HepG2 (cell line): ENCODE measurements around the gene APOL2. TPM values are rescaled to one million over a fixed set of nuclear protein-coding genes. Genes with fewer than 3 reads are reported as not detected.
A peak's percentile ranks its signal among the peaks of the same experiment; 100 is the strongest.

Experiments
- ATAC-seq: fragments of 200-7000 bp; cut with Tn5 transposase; 3 replicates; pipeline ENCODE4 v1.9.1; 2020; ENCODE audit warnings: mild to moderate bottlenecking, moderate library complexity
- BruUV-seq: library from RNA; stranded (reverse); fragments of 400-500 nt; replicated peaks from 2 replicates; lab custom pipeline; 2021; lab: Mats Ljungman, UMichigan
- CTCF ChIA-PET: fragments of 300-600 bp; formaldehyde crosslinking; extraction: SDS; loops from one replicate; lab custom pipeline; 2021; ENCODE audit warnings: low total read pairs, inconsistent platforms, low intra/inter-chr PET ratio; lab: Yijun Ruan, JAX
- POLR2A ChIA-PET: fragments of 350-600 bp; sonication (Branson Sonifier 250); formaldehyde crosslinking; loops from one replicate; lab custom pipeline; 2020; ENCODE audit warnings: antibody characterized with exemption, inconsistent platforms; lab: Yijun Ruan, JAX
- DNase-seq: peaks from one replicate; pipeline ENCODE4 v3.0.0-alpha.2; 2015; ENCODE audit warnings: low spot score
- FAIRE-seq: peaks from 3 replicates; lab custom pipeline; 2011; peaks lifted over from hg19 to GRCh38; lab: Jason Lieb, UNC
- H2AFZ ChIP-seq: one replicate; pipeline ENCODE4 v1.6.1; 2011; ENCODE audit warnings: low read length, inconsistent platforms
- H3K27ac ChIP-seq: fragments of 300-600 bp; 3 replicates; pipeline ENCODE4 v1.8.0; 2011; ENCODE audit warnings: mixed run types, mild to moderate bottlenecking, mixed read lengths, low read length, inconsistent platforms; ENCODE audit not compliant: insufficient read depth; ENCODE audit errors: extremely low read length
- H3K27me3 ChIP-seq, 2 experiments: fragments of 200-600 bp in 1 of 2; 2 replicates in 1 of 2; 3 replicates in 1 of 2; pipeline versions ENCODE4 v1.6.0 to v1.8.0; 2011; ENCODE audit warnings: low read length in 2 of 2, mild to moderate bottlenecking in 2 of 2, moderate library complexity in 2 of 2, inconsistent platforms in 1 of 2; ENCODE audit not compliant: insufficient read depth in 2 of 2, control insufficient read depth in 1 of 2
- H3K36me3 ChIP-seq, 2 experiments: fragments of 200-600 bp in 1 of 2; replicated peaks in 1 of 2; 2 replicates in 1 of 2; 3 replicates in 1 of 2; pipeline versions ENCODE4 v1.5.1 to v1.8.0; 2011; ENCODE audit warnings: low read length in 2 of 2, inconsistent platforms in 1 of 2; ENCODE audit not compliant: insufficient read depth in 2 of 2, control insufficient read depth in 1 of 2
- H3K4me1 ChIP-seq: 2 replicates; pipeline ENCODE4 v1.5.1; 2012; ENCODE audit warnings: low read length, inconsistent platforms; ENCODE audit not compliant: insufficient read depth
- H3K4me2 ChIP-seq: 2 replicates; pipeline ENCODE4 v1.6.0; 2011; ENCODE audit warnings: low read depth, low read length, inconsistent platforms
- H3K4me3 ChIP-seq, 3 experiments: fragments of 200-600 bp in 1 of 3; sonication (generic), shearing (Covaris generic) in 1 of 3; replicated peaks in 1 of 3; 2 replicates each; pipeline ENCODE4 v1.5.1; 2011 to 2016; ENCODE audit warnings: low read length in 3 of 3, inconsistent platforms in 2 of 3, low read depth in 2 of 3, mild to moderate bottlenecking in 2 of 3, control low read depth in 1 of 3, mixed read lengths in 1 of 3; ENCODE audit not compliant: insufficient read depth in 1 of 3
- H3K79me2 ChIP-seq: one replicate; pipeline ENCODE4 v1.6.1; 2011; ENCODE audit warnings: low read length, inconsistent platforms; ENCODE audit not compliant: insufficient read depth
- H3K9ac ChIP-seq: 2 replicates; pipeline ENCODE4 v1.6.0; 2011; ENCODE audit warnings: mild to moderate bottlenecking, low read depth, low read length, inconsistent platforms; ENCODE audit not compliant: insufficient read depth
- H3K9me3 ChIP-seq: 2 replicates; pipeline ENCODE4 v1.5.1; 2012; ENCODE audit warnings: mild to moderate bottlenecking, low read length
- H4K20me1 ChIP-seq: 2 replicates; pipeline ENCODE4 v1.6.0; 2011; ENCODE audit warnings: inconsistent platforms, mild to moderate bottlenecking, low read length, moderate library complexity; ENCODE audit not compliant: insufficient read depth
- AGO2 ChIP-seq: fragments of 200-400 bp; formaldehyde crosslinking; optimal IDR thresholded peaks from 2 replicates; pipeline ENCODE3; 2017; ENCODE audit warnings: mild to moderate bottlenecking, low read depth, low read length, moderate library complexity
- AKAP8 ChIP-seq: sonication (generic); formaldehyde crosslinking; IDR thresholded peaks from 2 replicates; pipeline ENCODE4 v1.5.1; 2020; ENCODE audit warnings: mild to moderate bottlenecking, missing genetic modification reagents
- ASH2L ChIP-seq: fragments of 300-600, 200-600 bp; sonication (generic); IDR thresholded peaks from 2 replicates; pipeline ENCODE4 v1.7.0; 2017; ENCODE audit warnings: low read depth, mild to moderate bottlenecking, moderate library complexity, mixed read lengths, low read length; ENCODE audit not compliant: insufficient read length
- FOXK2 ChIP-seq: fragments of 450-650 bp; IDR thresholded peaks from 2 replicates; pipeline ENCODE4 v1.6.1; 2016
- RBM22 ChIP-seq: fragments of 200-400 bp; formaldehyde crosslinking; optimal IDR thresholded peaks from 2 replicates; pipeline ENCODE3; 2017; ENCODE audit warnings: mild to moderate bottlenecking, low read length, moderate library complexity
- SATB2 ChIP-seq: sonication (generic); formaldehyde crosslinking; IDR thresholded peaks from 2 replicates; pipeline ENCODE4 v1.5.0; 2020; ENCODE audit warnings: missing genetic modification reagents
- ZNF251 ChIP-seq: sonication (generic); formaldehyde crosslinking; IDR thresholded peaks from 2 replicates; pipeline ENCODE4 v1.9.0; 2021; ENCODE audit warnings: mild to moderate bottlenecking, missing genetic modification reagents
- WGBS: methylation state at CpG from one replicate; pipeline ENCODE4 v1.1.6; 2017; ENCODE audit warnings: low lambda C conversion rate; 5-methylcytosine and 5-hydroxymethylcytosine counted together
- in situ Hi-C: cut with HindIII; loops from 2 replicates; pipeline ENCODE4 v1.10.0; 2017; ENCODE audit warnings: low pct_unique_long_range_greater_than_20kb; ENCODE audit not compliant: extremely low pct_ligation_motif_present
- intact Hi-C: fragments of 100-400 bp; cut with micrococcal nuclease; formaldehyde crosslinking; loops from one replicate; pipeline ENCODE4 v1.10.0; 2022; ENCODE audit not compliant: unreplicated experiment
- polyA plus RNA-seq, 8 experiments: library from polyadenylated mRNA; depleted of rRNA in 3 of 8; stranded (reverse) in 7 of 8; unstranded in 1 of 8; fragments of >200 nt; fragmentation: Illumina TruSeq in 4 of 8; extraction: Trizol in 4 of 8; gene quantifications; 2 replicates each; pipeline versions ENCODE4 v1.2.1 to v1.2.3, GENCODE V29; 2011 to 2016; ENCODE audit warnings: low read depth in 4 of 8, missing spikeins in 1 of 8, mixed read lengths in 1 of 8; ENCODE audit not compliant: insufficient read depth in 1 of 8
- total RNA-seq, 5 experiments: library from RNA; depleted of rRNA; stranded (reverse); fragments of >200 nt; fragmentation: Illumina TruSeq; extraction: Trizol; gene quantifications; 2 replicates each; pipeline ENCODE4 v1.2.3, GENCODE V29; 2016; ENCODE audit warnings: low read depth in 1 of 5
- TF ChIP-seq, protein P1 (sequence below), 2 experiments: sonication (generic) in 1 of 2; formaldehyde crosslinking in 1 of 2; IDR thresholded peaks; 2 replicates each; pipeline versions ENCODE4 v1.4.0 to v1.6.1; 2016 to 2020; ENCODE audit warnings: borderline replicate concordance in 1 of 2, low read depth in 1 of 2, mild to moderate bottlenecking in 1 of 2, missing genetic modification reagents in 1 of 2
- TF ChIP-seq, protein P2 (sequence below): sonication (generic); formaldehyde crosslinking; IDR thresholded peaks from 2 replicates; pipeline ENCODE4 v1.9.0; 2022; ENCODE audit warnings: missing genetic modification reagents, mild to moderate bottlenecking, borderline replicate concordance
- TF ChIP-seq, protein P3 (sequence below): sonication (generic); formaldehyde crosslinking; IDR thresholded peaks from 2 replicates; pipeline ENCODE4 v1.8.0; 2022; ENCODE audit warnings: missing genetic modification reagents, mild to moderate bottlenecking, moderate library complexity, borderline replicate concordance
- TF ChIP-seq, protein P4 (sequence below): sonication (generic); formaldehyde crosslinking; IDR thresholded peaks from 2 replicates; pipeline ENCODE4 v1.8.1; 2023; ENCODE audit warnings: missing genetic modification reagents, mild to moderate bottlenecking, borderline replicate concordance
- TF ChIP-seq, protein P5 (sequence below): IDR thresholded peaks from 2 replicates; pipeline ENCODE4 v1.6.1; 2016; ENCODE audit warnings: missing genetic modification reagents, missing compliant biosample characterization

The APOL2 gene
- total and polyA plus RNA-seq, 2 of the 13 experiments (the other 11 are each of a cell fraction or from before 2014, with no cell fraction given) = 28.7 to 51.2 TPM

DNA sequence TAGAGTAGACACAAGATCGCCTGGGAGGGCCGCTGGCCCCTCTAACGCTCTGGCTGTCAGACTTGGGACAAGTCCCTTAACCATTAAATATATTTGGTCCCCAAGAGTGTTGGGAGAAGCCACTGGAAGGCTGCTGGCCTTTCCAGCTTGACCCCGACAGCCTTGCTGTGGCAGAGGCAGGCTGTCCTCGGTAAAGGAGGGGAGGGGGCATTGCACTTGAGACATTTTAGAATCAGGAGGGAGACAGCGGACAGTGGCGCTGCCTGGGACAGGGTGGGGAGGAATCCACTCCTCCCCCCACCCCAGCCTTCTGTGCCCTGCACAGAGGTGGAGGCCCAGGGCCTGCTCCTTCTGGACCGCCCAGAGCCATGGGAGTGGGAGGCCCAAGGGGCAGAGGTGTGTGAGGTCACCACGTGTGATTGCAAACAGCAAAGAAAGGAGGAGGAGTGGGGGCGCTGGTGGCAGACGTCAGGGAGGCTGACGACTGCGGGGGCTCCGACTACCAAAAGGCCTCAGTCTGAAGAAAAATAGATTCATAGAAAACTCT is 42.5 kb upstream of the APOL2 start:
- intact Hi-C loops = no loop called here
- FAIRE-seq = no peak
- TF ChIP-seq FOXK2 = no peak
- TF ChIP-seq RBM22 = peak; percentile 34
- TF ChIP-seq, protein P1, sequence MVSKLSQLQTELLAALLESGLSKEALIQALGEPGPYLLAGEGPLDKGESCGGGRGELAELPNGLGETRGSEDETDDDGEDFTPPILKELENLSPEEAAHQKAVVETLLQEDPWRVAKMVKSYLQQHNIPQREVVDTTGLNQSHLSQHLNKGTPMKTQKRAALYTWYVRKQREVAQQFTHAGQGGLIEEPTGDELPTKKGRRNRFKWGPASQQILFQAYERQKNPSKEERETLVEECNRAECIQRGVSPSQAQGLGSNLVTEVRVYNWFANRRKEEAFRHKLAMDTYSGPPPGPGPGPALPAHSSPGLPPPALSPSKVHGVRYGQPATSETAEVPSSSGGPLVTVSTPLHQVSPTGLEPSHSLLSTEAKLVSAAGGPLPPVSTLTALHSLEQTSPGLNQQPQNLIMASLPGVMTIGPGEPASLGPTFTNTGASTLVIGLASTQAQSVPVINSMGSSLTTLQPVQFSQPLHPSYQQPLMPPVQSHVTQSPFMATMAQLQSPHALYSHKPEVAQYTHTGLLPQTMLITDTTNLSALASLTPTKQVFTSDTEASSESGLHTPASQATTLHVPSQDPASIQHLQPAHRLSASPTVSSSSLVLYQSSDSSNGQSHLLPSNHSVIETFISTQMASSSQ (IDR thresholded peaks at IDR 0.05; ENCODE audit: low read depth) = no peak
- TF ChIP-seq, protein P1 (CRISPR knock-in tag; IDR thresholded peaks at IDR 0.05; ENCODE audit: borderline replicate concordance) = no peak
- TF ChIP-seq, protein P2, sequence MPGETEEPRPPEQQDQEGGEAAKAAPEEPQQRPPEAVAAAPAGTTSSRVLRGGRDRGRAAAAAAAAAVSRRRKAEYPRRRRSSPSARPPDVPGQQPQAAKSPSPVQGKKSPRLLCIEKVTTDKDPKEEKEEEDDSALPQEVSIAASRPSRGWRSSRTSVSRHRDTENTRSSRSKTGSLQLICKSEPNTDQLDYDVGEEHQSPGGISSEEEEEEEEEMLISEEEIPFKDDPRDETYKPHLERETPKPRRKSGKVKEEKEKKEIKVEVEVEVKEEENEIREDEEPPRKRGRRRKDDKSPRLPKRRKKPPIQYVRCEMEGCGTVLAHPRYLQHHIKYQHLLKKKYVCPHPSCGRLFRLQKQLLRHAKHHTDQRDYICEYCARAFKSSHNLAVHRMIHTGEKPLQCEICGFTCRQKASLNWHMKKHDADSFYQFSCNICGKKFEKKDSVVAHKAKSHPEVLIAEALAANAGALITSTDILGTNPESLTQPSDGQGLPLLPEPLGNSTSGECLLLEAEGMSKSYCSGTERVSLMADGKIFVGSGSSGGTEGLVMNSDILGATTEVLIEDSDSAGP (CRISPR knock-in tag) = no peak
- TF ChIP-seq, protein P3, sequence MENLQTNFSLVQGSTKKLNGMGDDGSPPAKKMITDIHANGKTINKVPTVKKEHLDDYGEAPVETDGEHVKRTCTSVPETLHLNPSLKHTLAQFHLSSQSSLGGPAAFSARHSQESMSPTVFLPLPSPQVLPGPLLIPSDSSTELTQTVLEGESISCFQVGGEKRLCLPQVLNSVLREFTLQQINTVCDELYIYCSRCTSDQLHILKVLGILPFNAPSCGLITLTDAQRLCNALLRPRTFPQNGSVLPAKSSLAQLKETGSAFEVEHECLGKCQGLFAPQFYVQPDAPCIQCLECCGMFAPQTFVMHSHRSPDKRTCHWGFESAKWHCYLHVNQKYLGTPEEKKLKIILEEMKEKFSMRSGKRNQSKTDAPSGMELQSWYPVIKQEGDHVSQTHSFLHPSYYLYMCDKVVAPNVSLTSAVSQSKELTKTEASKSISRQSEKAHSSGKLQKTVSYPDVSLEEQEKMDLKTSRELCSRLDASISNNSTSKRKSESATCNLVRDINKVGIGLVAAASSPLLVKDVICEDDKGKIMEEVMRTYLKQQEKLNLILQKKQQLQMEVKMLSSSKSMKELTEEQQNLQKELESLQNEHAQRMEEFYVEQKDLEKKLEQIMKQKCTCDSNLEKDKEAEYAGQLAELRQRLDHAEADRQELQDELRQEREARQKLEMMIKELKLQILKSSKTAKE = no peak
- no peak for TF ChIP-seq ZNF251 (CRISPR knock-in tag)
- TF ChIP-seq AKAP8 = no peak
- TF ChIP-seq, protein P4, sequence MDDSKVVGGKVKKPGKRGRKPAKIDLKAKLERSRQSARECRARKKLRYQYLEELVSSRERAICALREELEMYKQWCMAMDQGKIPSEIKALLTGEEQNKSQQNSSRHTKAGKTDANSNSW (CRISPR knock-in tag) = no peak
- TF ChIP-seq SATB2 (CRISPR knock-in tag) = no peak
- TF ChIP-seq, protein P5, sequence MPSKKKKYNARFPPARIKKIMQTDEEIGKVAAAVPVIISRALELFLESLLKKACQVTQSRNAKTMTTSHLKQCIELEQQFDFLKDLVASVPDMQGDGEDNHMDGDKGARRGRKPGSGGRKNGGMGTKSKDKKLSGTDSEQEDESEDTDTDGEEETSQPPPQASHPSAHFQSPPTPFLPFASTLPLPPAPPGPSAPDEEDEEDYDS (CRISPR knock-in tag) = no peak
- TF ChIP-seq ASH2L = no peak
- TF ChIP-seq AGO2 = peak; percentile 69

More for the DNA sequence above, 42.5 kb upstream of the APOL2 start:
- in situ Hi-C loops = loop anchor here (10.0 kb wide), 1 partner anchor 47 kb away; the partner anchor contains the start of gene APOL2
- no peak overlapping the region for H3K4me2 ChIP-seq
- no peaks in the 10 kb centered on the region for H4K20me1 ChIP-seq
- H3K36me3 ChIP-seq = peaks cover 26 to 43% of the 10 kb centered on the region in 2 experiments
- H3K4me3 ChIP-seq = no peak overlapping the region
- H3K4me1 ChIP-seq = peaks cover 37% of the 10 kb centered on the region
- POLR2A ChIA-PET = interaction anchor here (1.2 kb wide), 1 partner anchor 32 kb away, joined by 4 read pairs; no protein-coding TSS in a partner anchor
- ATAC-seq (no peak), DNase-seq (no peak)
- no TSS peak for BruUV-seq
- H3K27ac ChIP-seq = peak overlapping the region; percentile 33
- 94% methylated on average over 14 of the region's 14 CpGs for WGBS
- H3K9me3 ChIP-seq = no peaks in the 10 kb centered on the region
- H3K9ac ChIP-seq = no peak overlapping the region
- no peaks in the 10 kb centered on the region for H3K79me2 ChIP-seq
- no peak overlapping the region for H2AFZ ChIP-seq
- H3K27me3 ChIP-seq = no peaks in the 10 kb centered on the region
- CTCF ChIA-PET = no interaction called here
